GM19035 (cell line): ENCODE data around the gene DYRK2.
"Not testable (repeated sequence)": the region's sequence is repeated elsewhere in the genome, so short reads cannot be mapped to it uniquely, and the experiment has no call there.

Source experiments
- ATAC-seq: cut with Tn5 transposase; IDR thresholded peaks from one replicate; pipeline ENCODE4 v1.9.1; 2021; ENCODE audit not compliant: unreplicated experiment

Gene DYRK2

DNA sequence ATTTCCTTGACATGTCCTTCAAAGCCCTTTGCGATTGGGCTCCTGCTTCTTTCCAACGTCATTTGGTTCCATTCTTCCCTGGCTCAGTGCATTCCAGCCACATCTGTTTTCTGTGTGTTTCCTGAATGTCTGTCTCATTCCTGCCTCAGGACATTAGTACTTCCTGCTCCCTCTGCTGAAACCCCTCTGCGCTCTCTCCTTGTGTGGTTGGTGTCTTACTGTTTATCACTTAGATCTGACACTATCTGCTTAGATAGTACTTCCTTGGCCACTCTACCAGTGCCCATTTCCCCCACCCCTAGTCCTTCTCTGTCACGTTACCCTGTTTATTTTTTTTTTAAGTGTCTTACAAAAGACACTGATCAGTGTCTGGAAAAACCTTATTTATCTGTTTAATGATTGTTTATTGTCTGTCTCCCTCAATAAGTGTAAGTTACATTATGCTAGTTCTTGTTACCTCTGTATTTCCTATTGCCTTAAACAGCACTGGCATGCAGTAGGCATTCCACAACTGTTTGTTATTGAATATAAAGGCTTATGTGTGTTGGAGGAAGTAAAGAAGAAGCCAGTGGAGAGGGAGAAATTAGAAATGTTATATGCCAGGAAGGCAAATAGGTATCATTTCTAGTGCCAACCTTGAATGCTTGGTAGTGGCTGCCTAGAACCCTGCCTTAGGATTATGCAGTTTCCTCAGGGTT is 21.5 kb downstream of the DYRK2 start:
- no peak for ATAC-seq

DNA sequence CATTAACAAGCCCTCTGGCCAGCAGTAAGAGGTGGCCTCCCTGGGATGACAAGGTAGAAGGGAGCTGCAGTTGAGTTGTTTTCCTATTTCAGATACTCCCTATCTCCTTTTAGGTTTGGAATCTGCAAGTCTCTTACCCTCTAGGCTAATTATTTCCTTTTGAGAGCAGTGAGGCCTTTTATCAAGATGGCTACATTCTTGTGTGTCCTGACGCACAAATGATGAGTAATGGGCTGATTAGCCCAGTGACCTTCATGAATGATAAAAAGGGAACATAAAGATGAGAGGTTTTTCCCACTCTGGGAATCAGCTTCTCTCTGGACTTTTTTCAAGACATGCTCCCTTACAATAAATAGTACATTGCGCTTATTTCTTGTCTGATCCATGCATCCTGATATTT is 22.9 kb downstream of the DYRK2 start:
- ATAC-seq = no peak

GRCh38 chr12:67671892-67672291 is 23.3 kb downstream of the DYRK2 start:
- ATAC-seq = no peak

DNA sequence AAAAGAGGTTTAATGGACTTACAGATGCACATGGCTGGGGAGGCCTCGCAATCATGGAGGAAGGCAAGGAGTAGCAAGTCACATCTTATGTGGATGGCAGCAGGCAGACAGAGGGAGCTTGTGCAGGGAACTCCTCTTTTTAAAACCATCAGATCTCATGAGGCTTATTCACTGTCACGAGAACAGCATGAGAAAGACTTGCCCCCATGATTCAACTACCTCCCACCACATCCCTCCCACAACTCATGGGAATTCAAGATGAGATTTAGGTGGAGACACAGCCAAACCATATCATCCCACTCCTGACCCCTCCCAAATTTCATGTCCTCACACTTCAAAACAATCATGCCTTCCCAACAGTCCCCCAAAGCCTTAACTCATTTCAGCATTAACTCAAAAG is 24.0 kb downstream of the DYRK2 start:
- not testable (repeated sequence) for ATAC-seq

GRCh38 chr12:67673509-67673908 is 25.0 kb downstream of the DYRK2 start:
- ATAC-seq = not testable (repeated sequence)

DNA sequence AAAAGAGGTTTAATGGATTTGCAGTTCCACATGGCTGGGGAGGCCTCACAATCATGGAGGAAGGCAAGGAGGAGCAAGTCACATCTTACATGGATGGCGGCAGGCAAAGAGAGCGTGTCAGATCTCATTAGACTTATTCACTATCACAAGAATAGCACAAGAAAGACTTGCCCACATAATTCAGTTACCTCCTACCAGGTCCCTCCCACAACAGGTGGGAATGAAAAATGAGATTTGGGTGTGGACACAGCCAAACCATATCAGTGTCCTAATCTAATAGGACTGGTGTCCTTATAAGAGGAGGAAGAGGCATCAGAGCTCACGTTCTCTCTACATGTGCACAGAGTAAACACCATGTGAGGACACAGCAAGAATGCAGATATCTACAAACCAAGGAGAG is 25.9 kb downstream of the DYRK2 start:
- no peak for ATAC-seq

- ATAC-seq = no peak
Measured at GRCh38 chr12:67676624-67677023, 28.1 kb downstream of the DYRK2 start.

- no peak for ATAC-seq
Measured at GRCh38 chr12:67677166-67677565, 28.6 kb downstream of the DYRK2 start.

- no peak for ATAC-seq
Measured at GRCh38 chr12:67681105-67681778, 32.7 kb downstream of the DYRK2 start.

DNA sequence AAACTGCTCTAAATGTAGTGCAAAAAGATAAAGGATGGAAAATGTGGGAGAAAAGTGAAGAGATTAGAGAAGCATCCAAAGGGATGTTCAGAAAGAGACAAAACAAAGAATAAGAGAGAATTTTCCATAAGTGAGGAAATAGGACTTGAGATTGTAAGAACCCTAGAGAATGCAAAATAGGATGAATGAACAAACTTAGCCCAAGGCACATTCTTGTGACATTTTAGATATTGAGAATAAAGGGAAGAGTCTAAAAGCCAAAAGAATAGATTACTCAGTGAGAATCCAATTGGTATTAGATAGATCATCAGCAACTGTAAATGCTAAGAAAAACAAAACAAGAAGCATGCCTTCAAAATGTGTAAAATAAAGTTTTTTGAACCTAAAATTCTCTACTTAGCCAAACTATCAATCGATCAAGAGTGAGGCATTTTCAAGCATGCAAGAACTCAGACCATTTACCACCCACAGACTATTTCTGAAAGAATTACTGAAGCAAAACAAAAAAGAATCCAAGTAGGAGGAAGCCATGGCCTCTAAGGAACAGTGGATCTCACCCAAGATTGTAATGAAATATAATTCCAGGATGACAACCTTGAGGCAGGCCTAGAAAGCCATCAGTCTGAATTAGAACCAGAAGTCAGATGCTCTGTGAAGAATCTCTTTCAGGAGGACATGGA is 33.5 kb downstream of the DYRK2 start:
- ATAC-seq = no peak

- ATAC-seq = no peak
Measured at GRCh38 chr12:67689385-67689784, 40.8 kb downstream of the DYRK2 start.

DNA sequence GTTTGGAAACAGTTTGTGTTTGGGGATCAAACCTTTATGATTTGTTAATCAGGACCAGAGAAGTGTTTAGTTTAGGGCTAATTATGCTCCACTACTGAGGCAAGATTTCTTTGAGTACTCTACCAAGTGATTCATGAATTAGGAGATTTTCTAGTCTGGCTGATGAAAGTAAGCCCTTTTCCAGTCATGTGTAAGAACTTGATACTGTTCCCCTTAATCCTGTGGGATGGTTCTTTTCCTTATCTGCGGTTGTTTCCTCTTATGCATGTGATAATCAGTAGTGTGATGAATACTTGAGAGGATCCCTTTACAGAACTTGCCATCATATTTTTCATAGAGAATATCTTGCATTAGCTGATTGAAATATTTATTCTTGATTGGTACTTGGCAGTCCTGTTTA is 42.1 kb downstream of the DYRK2 start:
- ATAC-seq = no peak

GRCh38 chr12:67691220-67691619 is 42.7 kb downstream of the DYRK2 start:
- no peak for ATAC-seq

DNA sequence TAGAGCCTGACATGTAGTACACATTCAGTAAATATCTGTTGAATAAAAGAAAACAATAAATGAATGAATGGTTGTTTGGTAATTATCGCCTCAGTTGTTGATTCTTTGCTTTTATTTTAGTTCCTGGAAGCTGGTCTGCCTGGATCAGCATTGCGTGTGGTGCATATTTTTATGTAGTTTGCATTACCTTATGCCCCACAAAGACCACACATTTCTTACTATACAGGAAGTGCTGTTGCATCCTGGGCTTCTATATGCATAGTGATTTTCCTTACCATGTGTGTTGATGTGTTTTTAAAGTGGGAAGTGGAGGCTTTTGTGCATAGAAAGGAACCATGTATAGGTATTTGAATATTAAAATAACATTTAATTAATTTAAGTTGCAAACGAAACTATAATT is 43.6 kb downstream of the DYRK2 start:
- no peak for ATAC-seq

- no peak for ATAC-seq
Measured at GRCh38 chr12:67692966-67693365, 44.4 kb downstream of the DYRK2 start.

DNA sequence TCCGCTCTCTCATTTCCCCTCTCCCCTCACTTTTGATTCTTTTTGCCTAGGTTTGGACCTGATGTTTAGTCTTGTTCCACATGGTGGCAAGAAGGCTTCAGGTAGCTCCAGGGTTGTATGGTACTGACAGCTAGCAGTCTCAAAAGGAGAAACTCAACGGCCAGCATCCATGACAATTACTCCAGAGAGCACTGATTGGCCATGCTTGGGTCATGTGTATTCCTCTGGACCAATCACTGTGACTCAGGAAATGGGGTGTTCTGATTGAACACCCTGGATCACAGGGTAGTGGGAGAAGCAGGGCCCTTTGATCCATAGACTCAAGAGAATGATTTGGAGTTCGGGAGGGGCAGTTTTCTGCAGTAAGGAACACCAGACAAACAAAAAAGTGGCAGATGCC is 45.3 kb downstream of the DYRK2 start:
- no peak for ATAC-seq

GRCh38 chr12:67694306-67694900 is 45.9 kb downstream of the DYRK2 start:
- no peak for ATAC-seq

DNA sequence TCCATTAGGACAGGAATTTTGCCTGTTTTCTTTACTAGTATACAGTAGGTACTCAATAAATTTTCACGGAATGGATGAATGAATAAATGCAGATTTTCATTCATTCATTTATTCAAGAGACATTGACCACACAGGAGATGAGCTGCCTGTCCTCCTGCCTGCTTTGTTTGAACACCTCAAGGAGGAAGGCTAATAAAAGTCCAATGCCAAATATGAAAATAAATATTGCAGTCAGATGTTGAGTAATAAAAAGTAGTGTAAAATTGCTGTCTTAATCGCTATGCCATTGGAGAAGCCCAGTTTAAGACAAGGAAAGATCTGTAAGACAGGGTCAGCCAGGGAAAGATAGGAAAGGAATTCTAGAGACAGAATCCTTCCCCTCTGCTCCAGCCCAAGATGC is 47.4 kb downstream of the DYRK2 start:
- no peak for ATAC-seq

GRCh38 chr12:67697443-67697842 is 48.9 kb downstream of the DYRK2 start:
- no peak for ATAC-seq

- no peak for ATAC-seq
Measured at GRCh38 chr12:67697967-67698366, 49.4 kb downstream of the DYRK2 start.

DNA sequence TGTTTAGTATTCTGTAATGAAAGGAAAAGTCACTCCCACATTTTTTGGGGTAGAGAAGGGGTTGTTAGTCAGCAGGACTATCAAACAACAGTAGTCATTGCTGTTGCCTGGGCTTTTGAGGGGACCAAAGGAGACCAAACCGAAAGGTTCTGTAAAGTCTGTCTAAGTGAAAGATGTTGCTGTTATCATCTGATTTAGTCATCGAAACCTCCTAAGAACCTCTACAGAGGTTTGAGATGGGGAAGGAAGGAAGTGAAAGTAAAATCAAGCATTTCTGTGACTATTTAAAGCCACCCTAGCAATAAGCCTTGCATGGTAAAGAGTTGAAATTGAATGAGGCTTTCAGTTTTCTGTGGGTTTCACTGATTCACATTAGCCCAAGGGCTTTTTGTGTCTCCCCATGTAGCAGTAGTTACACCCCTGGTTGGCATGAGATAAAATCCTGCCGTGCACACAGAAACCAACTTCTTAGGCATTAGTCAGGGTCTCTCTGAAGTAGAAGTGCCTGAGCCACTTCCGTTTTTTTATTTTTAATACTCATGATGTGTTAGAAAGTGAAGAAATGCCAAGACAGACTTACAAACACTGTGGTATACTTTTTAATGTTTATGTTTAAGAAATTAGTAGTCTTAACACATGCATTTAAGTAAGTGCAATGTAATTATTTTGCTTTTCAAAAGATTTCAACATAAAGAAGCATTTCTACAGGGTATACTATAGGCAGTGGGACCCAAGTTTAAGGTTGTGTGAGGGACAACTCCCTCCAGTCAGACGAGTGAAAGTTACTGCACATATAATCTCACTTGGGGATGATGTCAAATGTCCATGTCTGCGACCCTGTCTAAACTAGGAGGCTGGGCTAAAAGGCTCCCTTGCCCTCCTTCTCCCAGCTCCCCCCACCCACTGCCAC is 50.4 kb downstream of the DYRK2 start:
- peak; percentile 99 for ATAC-seq
